GM23338 (cell line): ENCODE measurements around the gene LMF1. TPM values are rescaled to one million over a fixed set of nuclear protein-coding genes. Genes with fewer than 3 reads are reported as not detected.

Source experiments
- ATAC-seq: fragments of 200-7000 bp; cut with Tn5 transposase; 3 replicates; pipeline ENCODE4 v1.9.1; 2020
- DNase-seq: peaks from one replicate; pipeline ENCODE4 v3.0.0-alpha.2; 2015; ENCODE audit warnings: low spot score
- H2AFZ ChIP-seq: fragments of 200-600 bp; sonication (generic); 2 replicates; pipeline ENCODE4 v1.8.0; 2016; ENCODE audit warnings: antibody characterized with exemption, mild to moderate bottlenecking, moderate library complexity
- H3F3A ChIP-seq: fragments of 200-600 bp; sonication (generic); replicated peaks from 2 replicates; pipeline ENCODE4 v1.8.0; 2017; ENCODE audit warnings: antibody characterized with exemption, mixed run types, low read depth
- H3K27ac ChIP-seq: fragments of 200-600 bp; sonication (generic); 2 replicates; pipeline ENCODE4 v1.6.1; 2016; ENCODE audit warnings: low read depth
- H3K27me3 ChIP-seq: fragments of 200-600 bp; sonication (generic); 2 replicates; pipeline ENCODE4 v1.8.0; 2016; ENCODE audit warnings: mild to moderate bottlenecking, mixed run types, moderate library complexity; ENCODE audit not compliant: insufficient read depth
- H3K36me3 ChIP-seq: fragments of 200-600 bp; sonication (generic); 2 replicates; pipeline ENCODE4 v1.8.0; 2016; ENCODE audit warnings: mild to moderate bottlenecking; ENCODE audit not compliant: insufficient read depth
- H3K4me1 ChIP-seq: fragments of 200-600 bp; sonication (generic); 2 replicates; pipeline ENCODE4 v1.8.0; 2016; ENCODE audit warnings: mild to moderate bottlenecking, moderate library complexity; ENCODE audit not compliant: insufficient read depth
- H3K4me2 ChIP-seq: fragments of 200-600 bp; sonication (generic); 2 replicates; pipeline ENCODE4 v1.7.1; 2017; ENCODE audit warnings: mixed run types
- H3K4me3 ChIP-seq: fragments of 200-600 bp; sonication (generic); 2 replicates; pipeline ENCODE4 v1.6.1; 2016; ENCODE audit warnings: mixed run types
- H3K79me2 ChIP-seq: fragments of 200-600 bp; sonication (generic); replicated peaks from 2 replicates; pipeline ENCODE4 v1.8.0; 2017; ENCODE audit warnings: mild to moderate bottlenecking; ENCODE audit not compliant: insufficient read depth
- H3K9me2 ChIP-seq: fragments of 200-600 bp; sonication (generic); 2 replicates; pipeline ENCODE4 v1.8.0; 2017; ENCODE audit not compliant: insufficient read depth
- H4K20me1 ChIP-seq: fragments of 200-600 bp; sonication (generic); replicated peaks from 2 replicates; pipeline ENCODE4 v1.8.0; 2017; ENCODE audit warnings: mild to moderate bottlenecking; ENCODE audit not compliant: insufficient read depth
- H3K27ac Mint-ChIP-seq: 2 replicates; pipeline ENCODE4 v1.8.0; 2020; ENCODE audit warnings: inconsistent platforms, mild to moderate bottlenecking, moderate library complexity, mixed read lengths
- H3K27me3 Mint-ChIP-seq: 3 replicates; pipeline ENCODE4 v1.8.0; 2022; ENCODE audit warnings: low read depth, mild to moderate bottlenecking, moderate library complexity, mixed read lengths, inconsistent platforms; ENCODE audit not compliant: insufficient read depth, poor library complexity
- H3K36me3 Mint-ChIP-seq: 3 replicates; pipeline ENCODE4 v1.8.0; 2021; ENCODE audit warnings: low read depth, mild to moderate bottlenecking, inconsistent platforms, moderate library complexity, mixed read lengths
- H3K4me1 Mint-ChIP-seq: 3 replicates; pipeline ENCODE4 v1.8.0; 2020; ENCODE audit warnings: mild to moderate bottlenecking, inconsistent platforms, mixed read lengths
- H3K4me3 Mint-ChIP-seq: 3 replicates; pipeline ENCODE4 v1.8.0; 2021; ENCODE audit warnings: moderate library complexity, mild to moderate bottlenecking, inconsistent platforms, mixed read lengths
- H3K9me3 Mint-ChIP-seq: 3 replicates; pipeline ENCODE4 v1.8.0; 2020; ENCODE audit warnings: moderate library complexity, mild to moderate bottlenecking, inconsistent platforms, mixed read lengths
- ETS1 ChIP-seq: IDR thresholded peaks from 2 replicates; pipeline ENCODE4 v1.6.1; 2016; ENCODE audit warnings: antibody characterized with exemption
- EZH2 ChIP-seq: fragments of 200-600 bp; sonication (generic); IDR thresholded peaks from one replicate; pipeline ENCODE4 v1.8.0; 2017; ENCODE audit warnings: antibody characterized with exemption, mild to moderate bottlenecking, low read depth; ENCODE audit not compliant: unreplicated experiment
- EZH2phosphoT487 ChIP-seq: fragments of 200-600 bp; sonication (generic); IDR thresholded peaks from one replicate; pipeline ENCODE4 v1.8.1; 2018; ENCODE audit warnings: antibody characterized with exemption; ENCODE audit not compliant: unreplicated experiment
- JUNB ChIP-seq: IDR thresholded peaks from one replicate; pipeline ENCODE4 v1.6.1; 2016; ENCODE audit warnings: antibody characterized with exemption; ENCODE audit not compliant: unreplicated experiment
- POLR2AphosphoS5 ChIP-seq: IDR thresholded peaks from 2 replicates; pipeline ENCODE4 v1.6.1; 2016; ENCODE audit warnings: antibody characterized with exemption, low read depth
- STAT1 ChIP-seq: IDR thresholded peaks from one replicate; pipeline ENCODE4 v1.6.1; 2016; ENCODE audit warnings: antibody characterized with exemption; ENCODE audit not compliant: unreplicated experiment
- ZNF114 ChIP-seq: fragments of 250-450 bp; sonication (Bioruptor Pico); IDR thresholded peaks from 2 replicates; pipeline ENCODE4 v1.5.0; 2020; ENCODE audit warnings: mild to moderate bottlenecking, moderate library complexity
- ZNF462 ChIP-seq: fragments of 250-450 bp; sonication (Bioruptor Pico); IDR thresholded peaks from 2 replicates; pipeline ENCODE4 v1.5.0; 2020; ENCODE audit warnings: mild to moderate bottlenecking, moderate library complexity
- polyA plus RNA-seq: library from polyadenylated mRNA; unstranded; fragments of >200 nt; fragmentation: Nextera tagmentation; extraction: Ambion mirVana; gene quantifications from 2 replicates; pipeline ENCODE4 v1.2.1, GENCODE V29; 2016
- total RNA-seq: library from RNA; depleted of rRNA; stranded (reverse); fragments of >200 nt; shearing (Covaris generic); gene quantifications from 2 replicates; pipeline ENCODE4 v1.2.3, GENCODE V29; 2014

LMF1 gene
- total and polyA plus RNA-seq, 2 experiments from 2014 or later = 4.2 to 10.1 TPM

GRCh38 chr16:924806-925205 lies 46.0 kb downstream of the LMF1 start:
- Mint-ChIP-seq H3K4me3 (no peak overlapping the region), H3K27ac (no peak overlapping the region), H3K36me3 (peaks cover 29% of the 10 kb centered on the region), H3K4me1 (peaks cover 10% of the 10 kb centered on the region; the same call in 2 of the 3 replicates), H3K27me3 (no peaks in the 10 kb centered on the region), H3K9me3 (peaks cover 54% of the 10 kb centered on the region)
- ATAC-seq = no peak
- Histone ChIP-seq H3K36me3 (0 out of 2 replicates have a peak, but pooled peaks cover 5% of the 10 kb centered on the region), H3K4me2 (no peak overlapping the region), H3F3A (peaks cover 6% of the 10 kb centered on the region; the same call in 1 of the 2 replicates), H4K20me1 (no peaks in the 10 kb centered on the region), H3K27ac (no peak overlapping the region), H3K79me2 (no peaks in the 10 kb centered on the region), H3K9me2 (0 out of 2 replicates have a peak, but pooled peaks cover 2% of the 10 kb centered on the region), H3K4me1 (0 out of 2 replicates have a peak, but pooled peaks cover 5% of the 10 kb centered on the region), H3K4me3 (no peak overlapping the region), H2AFZ (no peak overlapping the region), H3K27me3 (no peaks in the 10 kb centered on the region)
- no peak for TF ChIP-seq STAT1
- TF ChIP-seq ZNF462 (CRISPR knock-in tag) = no peak
- TF ChIP-seq EZH2phosphoT487 = no peak
- no peak for DNase-seq

GRCh38 chr16:924063-924462 lies 46.7 kb downstream of the LMF1 start:
- Histone ChIP-seq H3K27ac (no peak overlapping the region), H3K9me2 (0 out of 2 replicates have a peak, but pooled peaks cover 2% of the 10 kb centered on the region), H3F3A (peaks cover 6% of the 10 kb centered on the region; the same call in 1 of the 2 replicates), H3K4me1 (no peaks in the 10 kb centered on the region), H3K79me2 (no peaks in the 10 kb centered on the region), H2AFZ (no peak overlapping the region), H3K27me3 (no peaks in the 10 kb centered on the region), H3K36me3 (0 out of 2 replicates have a peak, but pooled peaks cover 5% of the 10 kb centered on the region), H4K20me1 (no peaks in the 10 kb centered on the region), H3K4me2 (no peak overlapping the region), H3K4me3 (no peak overlapping the region)
- Mint-ChIP-seq H3K27me3 (no peaks in the 10 kb centered on the region), H3K9me3 (peaks cover 54% of the 10 kb centered on the region), H3K27ac (no peak overlapping the region), H3K4me1 (peaks cover 2% of the 10 kb centered on the region; the same call in 2 of the 3 replicates), H3K36me3 (peaks cover 29% of the 10 kb centered on the region), H3K4me3 (no peak overlapping the region)
- DNase-seq = no peak
- ATAC-seq = no peak
- no peak for TF ChIP-seq ZNF114 (CRISPR knock-in tag)
- TF ChIP-seq EZH2 = no peak
- TF ChIP-seq POLR2AphosphoS5 = no peak
- no peak for TF ChIP-seq JUNB
- TF ChIP-seq ETS1 = no peak
- TF ChIP-seq STAT1 = no peak
